OCI-LY7 (cell line): Measurements from ENCODE around the gene WASF3.

Experiments used
- CTCF ChIP-seq: fragments of 200-600 bp; sonication (generic); conservative IDR thresholded peaks from 2 replicates; pipeline ENCODE4 v1.5.1; 2014; ENCODE audit warnings: mild to moderate bottlenecking, antibody characterized with exemption, low read length, moderate library complexity, mixed read lengths
- EZH2phosphoT487 ChIP-seq: fragments of 200-600 bp; sonication (generic); IDR thresholded peaks from 2 replicates; pipeline ENCODE4 v1.6.1; 2018; ENCODE audit warnings: low read depth, borderline replicate concordance, mild to moderate bottlenecking, mixed run types, antibody characterized with exemption, low read length, moderate library complexity, mixed read lengths

GRCh38 chr13:26522571-26522970 lies 34.9 kb upstream of the WASF3 start:
- TF ChIP-seq CTCF (no peak), EZH2phosphoT487 (no peak)
